ENCODE results near the gene HS6ST1. TPM values are rescaled to one million over a fixed set of nuclear protein-coding genes. Genes with fewer than 3 reads are reported as not detected.

HS6ST1 gene
- total RNA-seq, 2 experiments from 2014 or later, result 13.6 to 17.6 TPM

DNA sequence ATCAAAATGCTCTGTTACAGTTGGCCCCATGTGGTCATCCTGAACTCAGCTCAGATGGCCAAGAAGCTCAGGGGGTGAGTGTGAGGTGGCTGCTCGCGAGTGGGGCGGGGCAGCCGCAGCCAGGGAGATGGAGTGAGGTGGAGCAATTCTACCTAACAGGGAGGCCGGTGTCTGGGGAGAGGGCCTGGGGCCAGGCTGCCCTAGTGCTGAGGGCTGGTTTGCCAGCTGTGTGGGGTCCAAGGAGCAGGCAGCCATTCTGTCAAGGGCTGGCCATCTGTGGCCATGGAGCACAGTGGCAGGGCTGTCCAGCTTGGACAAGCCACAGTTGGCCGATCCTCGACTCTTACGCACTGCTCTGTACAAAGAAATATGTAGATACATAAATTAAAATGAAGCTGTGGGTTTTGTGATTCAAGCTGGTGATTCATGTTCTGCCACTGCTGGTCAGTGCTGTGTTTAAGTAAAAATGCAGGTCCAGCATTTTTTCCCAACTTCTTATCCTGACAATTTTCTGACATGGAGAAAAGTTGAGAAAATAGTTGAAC lies 82.1 kb downstream of the HS6ST1 start:
- H3K9me2 ChIP-seq (ENCODE audit: insufficient read depth, low read length), result no peaks in the 10 kb centered on the region
- TF ChIP-seq EZH2phosphoT487 (IDR thresholded peaks at IDR 0.05; ENCODE audit: borderline replicate concordance, low read depth, low read length), result no peak
- TF ChIP-seq, protein P1, sequence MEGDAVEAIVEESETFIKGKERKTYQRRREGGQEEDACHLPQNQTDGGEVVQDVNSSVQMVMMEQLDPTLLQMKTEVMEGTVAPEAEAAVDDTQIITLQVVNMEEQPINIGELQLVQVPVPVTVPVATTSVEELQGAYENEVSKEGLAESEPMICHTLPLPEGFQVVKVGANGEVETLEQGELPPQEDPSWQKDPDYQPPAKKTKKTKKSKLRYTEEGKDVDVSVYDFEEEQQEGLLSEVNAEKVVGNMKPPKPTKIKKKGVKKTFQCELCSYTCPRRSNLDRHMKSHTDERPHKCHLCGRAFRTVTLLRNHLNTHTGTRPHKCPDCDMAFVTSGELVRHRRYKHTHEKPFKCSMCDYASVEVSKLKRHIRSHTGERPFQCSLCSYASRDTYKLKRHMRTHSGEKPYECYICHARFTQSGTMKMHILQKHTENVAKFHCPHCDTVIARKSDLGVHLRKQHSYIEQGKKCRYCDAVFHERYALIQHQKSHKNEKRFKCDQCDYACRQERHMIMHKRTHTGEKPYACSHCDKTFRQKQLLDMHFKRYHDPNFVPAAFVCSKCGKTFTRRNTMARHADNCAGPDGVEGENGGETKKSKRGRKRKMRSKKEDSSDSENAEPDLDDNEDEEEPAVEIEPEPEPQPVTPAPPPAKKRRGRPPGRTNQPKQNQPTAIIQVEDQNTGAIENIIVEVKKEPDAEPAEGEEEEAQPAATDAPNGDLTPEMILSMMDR (conservative IDR thresholded peaks at IDR 0.05; ENCODE audit: low read length), result no peak
- H3K4me1 ChIP-seq (ENCODE audit: insufficient read depth, low read length, poor library complexity, severe bottlenecking), result peaks cover 6% of the 10 kb centered on the region
- no peaks in the 10 kb centered on the region for H4K20me1 ChIP-seq (ENCODE audit: insufficient read depth, low read length)
- no peaks in the 10 kb centered on the region for H3K79me2 ChIP-seq (ENCODE audit: insufficient read depth, low read depth, low read length)
- no peak overlapping the region for H3K4me3 ChIP-seq (ENCODE audit: low read depth, low read length, poor library complexity, severe bottlenecking)
- ChIA-PET CTCF (ENCODE audit: unreplicated experiment) (no interaction called here), POLR2A (interaction anchor here (0.7 kb wide), 1 partner anchor 1915 kb away, joined by 3 read pairs; no protein-coding TSS in a partner anchor)
- BruUV-seq (replicated peaks), result no TSS peak
- no peak overlapping the region for H2AFZ ChIP-seq (ENCODE audit: low read length)
- no peaks in the 10 kb centered on the region for H3K36me3 ChIP-seq (ENCODE audit: insufficient read depth, low read length)
- DNase-seq (ENCODE audit: low spot score), result no peak
- no peak overlapping the region for H3K27ac ChIP-seq (ENCODE audit: low read depth, low read length, poor library complexity, severe bottlenecking)
- intact Hi-C loops (cut with micrococcal nuclease; ENCODE audit: unreplicated experiment), result no loop called here
- no peak overlapping the region for H3K4me2 ChIP-seq (ENCODE audit: low read length)
- no peaks in the 10 kb centered on the region for H3K9me3 ChIP-seq (ENCODE audit: low read length)

DNA sequence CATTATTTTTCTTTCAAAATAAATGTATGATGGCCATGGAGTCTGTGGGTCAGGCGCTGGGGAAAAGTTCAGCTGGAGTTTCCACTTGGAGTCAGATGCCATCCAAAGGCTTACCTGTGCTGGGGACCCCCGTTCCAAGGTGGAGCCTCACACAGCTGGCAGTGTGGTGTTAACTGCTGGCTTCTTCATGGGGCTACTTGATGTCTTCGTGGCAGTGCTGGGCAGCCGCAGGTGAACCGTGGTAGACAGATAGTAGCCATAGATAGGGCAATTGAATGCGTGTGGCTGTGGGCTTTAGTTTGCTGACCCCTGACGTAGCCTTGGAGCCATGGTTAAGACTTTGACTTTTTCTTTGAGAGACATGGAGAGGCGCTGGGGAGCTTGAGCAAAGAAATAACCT lies 83.1 kb downstream of the HS6ST1 start:
- no peaks in the 10 kb centered on the region for H3K9me3 ChIP-seq (ENCODE audit: low read length)
- no peak overlapping the region for H3K4me2 ChIP-seq (ENCODE audit: low read length)
- no peak for DNase-seq (ENCODE audit: low spot score)
- intact Hi-C loops (cut with micrococcal nuclease; ENCODE audit: unreplicated experiment), result no loop called here
- TF ChIP-seq, protein P1 (conservative IDR thresholded peaks at IDR 0.05; ENCODE audit: low read length), result no peak
- TF ChIP-seq EZH2phosphoT487 (IDR thresholded peaks at IDR 0.05; ENCODE audit: borderline replicate concordance, low read depth, low read length), result no peak
- CTCF ChIA-PET (ENCODE audit: unreplicated experiment), result no interaction called here
- H3K9me2 ChIP-seq (ENCODE audit: insufficient read depth, low read length), result no peaks in the 10 kb centered on the region
- no TSS peak for BruUV-seq (replicated peaks)
- H4K20me1 ChIP-seq (ENCODE audit: insufficient read depth, low read length), result no peaks in the 10 kb centered on the region
- H2AFZ ChIP-seq (ENCODE audit: low read length), result no peak overlapping the region
- H3K4me1 ChIP-seq (ENCODE audit: insufficient read depth, low read length, poor library complexity, severe bottlenecking), result peaks cover 6% of the 10 kb centered on the region
- no peak overlapping the region for H3K4me3 ChIP-seq (ENCODE audit: low read depth, low read length, poor library complexity, severe bottlenecking)
- POLR2A ChIA-PET, result interaction anchor here (0.7 to 1.0 kb wide), 2 partner anchors 19 to 23 kb away, joined by 3 to 4 read pairs; no protein-coding TSS in a partner anchor
- no peaks in the 10 kb centered on the region for H3K36me3 ChIP-seq (ENCODE audit: insufficient read depth, low read length)
- H3K79me2 ChIP-seq (ENCODE audit: insufficient read depth, low read depth, low read length), result no peaks in the 10 kb centered on the region
- no peak overlapping the region for H3K27ac ChIP-seq (ENCODE audit: low read depth, low read length, poor library complexity, severe bottlenecking)

GRCh38 chr2:128234613-128235012 lies 84.1 kb downstream of the HS6ST1 start:
- no peak for DNase-seq (ENCODE audit: low spot score)
- CTCF ChIA-PET (ENCODE audit: unreplicated experiment), result no interaction called here
- Histone ChIP-seq H3K4me1 (ENCODE audit: insufficient read depth, low read length, poor library complexity, severe bottlenecking) (peaks cover 6% of the 10 kb centered on the region), H3K27ac (ENCODE audit: low read depth, low read length, poor library complexity, severe bottlenecking) (no peak overlapping the region), H3K4me2 (ENCODE audit: low read length) (no peak overlapping the region), H3K79me2 (ENCODE audit: insufficient read depth, low read depth, low read length) (no peaks in the 10 kb centered on the region), H3K4me3 (ENCODE audit: low read depth, low read length, poor library complexity, severe bottlenecking) (no peak overlapping the region), H3K36me3 (ENCODE audit: insufficient read depth, low read length) (no peaks in the 10 kb centered on the region), H2AFZ (ENCODE audit: low read length) (no peak overlapping the region), H4K20me1 (ENCODE audit: insufficient read depth, low read length) (no peaks in the 10 kb centered on the region), H3K9me3 (ENCODE audit: low read length) (no peaks in the 10 kb centered on the region), H3K9me2 (ENCODE audit: insufficient read depth, low read length) (no peaks in the 10 kb centered on the region)
- intact Hi-C loops (cut with micrococcal nuclease; ENCODE audit: unreplicated experiment), result no loop called here
- POLR2A ChIA-PET, result interaction anchor here (0.6 kb wide), 1 partner anchor 16 kb away, joined by 7 read pairs; no protein-coding TSS in a partner anchor
- TF ChIP-seq, protein P1 (conservative IDR thresholded peaks at IDR 0.05; ENCODE audit: low read length), result no peak
- no peak for TF ChIP-seq EZH2phosphoT487 (IDR thresholded peaks at IDR 0.05; ENCODE audit: borderline replicate concordance, low read depth, low read length)
- no TSS peak for BruUV-seq (replicated peaks)
